Ramos (cell line): Measurements from ENCODE around the gene GHITM.
"Not testable (repeated sequence)": the region's sequence is repeated elsewhere in the genome, so short reads cannot be mapped to it uniquely, and the experiment has no call there.

Experiments
- in situ Hi-C: fragments of 300-500 bp; cut with MboI; formaldehyde crosslinking; loops from one replicate; pipeline ENCODE4 v1.14.3; 2022; ENCODE audit warnings: low sequenced_read_pairs; ENCODE audit not compliant: unreplicated experiment

GHITM gene, protein sequence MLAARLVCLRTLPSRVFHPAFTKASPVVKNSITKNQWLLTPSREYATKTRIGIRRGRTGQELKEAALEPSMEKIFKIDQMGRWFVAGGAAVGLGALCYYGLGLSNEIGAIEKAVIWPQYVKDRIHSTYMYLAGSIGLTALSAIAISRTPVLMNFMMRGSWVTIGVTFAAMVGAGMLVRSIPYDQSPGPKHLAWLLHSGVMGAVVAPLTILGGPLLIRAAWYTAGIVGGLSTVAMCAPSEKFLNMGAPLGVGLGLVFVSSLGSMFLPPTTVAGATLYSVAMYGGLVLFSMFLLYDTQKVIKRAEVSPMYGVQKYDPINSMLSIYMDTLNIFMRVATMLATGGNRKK

GRCh38 chr10:84139126-84140035 is at the start of gene GHITM:
GHITM (plus strand) TSS chr10:84139509; CDS start chr10:84141501, 1,992 bp downstream.
- in situ Hi-C loops = no loop called here

DNA sequence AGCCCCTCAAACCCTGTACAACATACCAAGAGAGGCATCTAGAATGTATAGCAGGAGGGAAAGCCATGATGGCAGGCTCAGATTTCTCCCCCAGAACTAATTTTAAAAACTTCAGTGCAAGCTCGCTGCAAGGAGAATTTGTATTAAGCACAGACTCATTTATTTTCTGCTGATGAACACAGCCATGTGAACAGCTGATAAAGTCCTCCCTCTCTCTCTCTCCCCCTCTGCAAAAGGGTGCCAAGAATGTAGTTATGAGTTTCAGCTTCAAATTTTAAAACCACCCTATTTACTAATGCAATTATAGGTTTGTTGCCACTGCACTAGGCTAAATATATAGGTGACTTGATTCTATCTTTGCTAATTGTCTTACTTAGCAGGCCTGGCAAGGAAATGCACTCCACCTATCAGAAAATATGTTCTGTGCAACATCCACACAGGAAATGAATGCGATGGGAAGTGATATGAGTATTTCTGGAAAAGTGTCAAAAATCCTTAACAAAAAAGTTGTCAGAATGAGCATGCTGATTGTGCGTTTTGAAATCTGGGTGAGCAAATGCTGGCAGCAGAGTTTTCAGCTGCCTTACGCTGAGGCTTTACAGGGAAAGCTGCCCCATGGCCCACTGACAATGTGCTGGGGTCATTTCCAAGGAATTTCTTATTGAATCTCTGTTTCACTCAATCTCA is 43.4 kb upstream of the GHITM start:
- in situ Hi-C loops = no loop called here

DNA sequence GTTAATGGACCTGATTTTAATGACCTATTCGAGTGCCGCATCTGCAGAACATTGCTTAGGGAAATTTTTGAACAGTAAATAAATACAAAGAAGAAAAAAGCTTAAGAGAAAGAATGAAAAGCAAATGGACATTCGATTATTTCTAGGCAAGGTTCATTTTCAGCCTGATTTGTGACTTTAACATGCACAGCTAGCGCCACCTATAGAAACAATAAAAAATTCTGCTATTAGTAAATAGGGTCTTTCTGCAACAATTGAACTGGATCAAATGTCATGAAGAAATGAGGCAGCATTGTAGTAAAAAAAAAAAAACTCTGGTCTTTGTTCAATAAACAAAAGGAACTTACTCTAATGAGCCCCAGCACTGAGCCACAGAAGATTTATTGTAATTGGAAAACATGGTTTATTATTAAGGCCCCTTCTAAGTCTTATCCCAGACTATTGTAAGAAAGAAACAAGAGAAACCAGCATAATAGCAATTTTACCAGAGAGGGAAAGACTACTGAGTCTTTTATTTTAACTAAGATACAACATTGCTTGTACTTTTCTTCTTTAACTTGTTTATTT is 41.4 kb upstream of the GHITM start:
- in situ Hi-C loops = no loop called here

GRCh38 chr10:84098667-84099066 is 40.6 kb upstream of the GHITM start:
- in situ Hi-C loops = no loop called here

GRCh38 chr10:84101042-84101441 is 38.3 kb upstream of the GHITM start:
- in situ Hi-C loops = no loop called here

GRCh38 chr10:84108797-84109196 is 30.5 kb upstream of the GHITM start:
- in situ Hi-C loops = no loop called here

DNA sequence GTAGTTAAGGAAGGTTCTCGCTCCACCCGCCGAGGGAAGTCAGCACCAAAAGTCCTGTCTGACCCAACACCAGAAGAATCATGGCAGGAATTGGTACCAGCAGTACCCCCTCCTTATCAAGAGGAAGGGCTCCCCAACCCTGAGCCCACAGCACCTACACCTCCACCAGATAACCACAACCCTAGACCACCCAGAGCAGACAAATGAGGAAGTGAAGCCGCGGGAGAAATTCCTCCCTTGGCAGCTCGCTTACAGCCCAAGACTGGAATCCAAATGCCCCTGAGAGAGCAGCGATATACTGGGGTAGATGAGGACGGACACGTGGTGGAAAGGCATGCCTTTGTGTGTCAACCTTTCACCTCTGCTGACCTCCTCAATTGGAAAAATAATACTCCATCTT is 29.5 kb upstream of the GHITM start:
- in situ Hi-C loops = not testable (repeated sequence)

DNA sequence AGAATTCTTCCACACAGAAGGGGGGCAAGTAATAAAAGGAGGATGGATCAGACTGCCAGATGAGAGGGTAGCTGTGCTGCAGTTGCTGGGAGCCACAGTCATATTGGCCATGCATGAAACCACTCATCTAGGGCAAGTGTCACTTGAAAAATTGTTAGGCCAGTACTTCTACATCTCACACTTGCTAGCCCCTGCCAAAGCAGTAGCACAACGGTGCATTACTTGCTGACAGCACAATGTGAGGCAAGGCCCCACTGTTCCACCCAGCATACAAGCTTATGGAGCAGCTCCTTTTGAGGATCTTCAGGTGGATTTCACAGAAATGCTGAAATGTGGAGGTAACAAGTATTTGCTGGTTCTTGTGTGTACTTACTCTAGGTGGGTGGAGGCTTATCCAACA is 25.8 kb upstream of the GHITM start:
- in situ Hi-C loops = not testable (repeated sequence)

DNA sequence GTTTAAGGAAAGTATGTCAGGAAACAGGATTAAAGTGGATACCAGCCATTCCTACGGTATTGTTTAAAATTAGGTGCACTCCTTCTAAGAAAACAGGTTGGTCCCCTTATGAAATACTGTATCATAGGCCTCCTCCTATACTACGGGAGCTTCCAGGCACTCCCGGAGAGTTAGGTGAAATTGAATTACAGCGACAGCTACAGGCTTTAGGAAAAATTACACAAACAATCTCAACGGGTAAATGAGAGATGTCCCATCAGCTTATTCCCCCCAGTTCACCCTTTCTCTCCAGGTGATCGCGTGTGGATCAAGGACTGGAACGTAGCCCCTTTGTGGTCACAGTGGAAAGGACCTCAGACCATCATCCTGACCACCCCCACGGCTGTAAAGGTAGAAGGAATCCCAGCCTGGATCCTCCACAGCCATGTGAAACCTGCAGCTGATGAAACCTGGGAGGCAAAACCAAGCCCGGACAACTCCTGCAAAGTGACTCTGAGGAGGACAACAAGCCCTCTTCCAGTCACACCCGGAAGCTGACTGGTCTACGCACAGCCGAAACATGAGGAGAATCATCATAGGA is 25.1 kb upstream of the GHITM start:
- in situ Hi-C loops = no loop called here

DNA sequence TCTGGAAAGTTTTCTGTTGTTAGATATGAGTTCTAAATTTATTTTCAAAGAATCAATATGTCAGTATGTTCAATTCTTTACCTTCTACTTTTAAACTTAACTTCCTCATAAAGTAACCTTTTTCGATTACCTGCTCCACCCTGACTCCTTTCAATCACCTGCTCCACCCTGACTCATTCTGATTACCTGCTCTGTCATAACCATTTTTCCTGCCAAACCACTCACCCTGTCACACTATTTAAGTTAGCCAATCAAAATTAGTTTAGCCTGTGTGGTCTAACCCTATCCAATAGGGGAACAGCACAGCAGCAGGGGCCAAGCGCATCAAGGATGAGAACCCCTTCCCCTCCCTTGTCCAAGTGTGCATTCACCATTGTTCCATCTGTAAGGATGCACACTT is 22.1 kb upstream of the GHITM start:
- in situ Hi-C loops = not testable (repeated sequence)

DNA sequence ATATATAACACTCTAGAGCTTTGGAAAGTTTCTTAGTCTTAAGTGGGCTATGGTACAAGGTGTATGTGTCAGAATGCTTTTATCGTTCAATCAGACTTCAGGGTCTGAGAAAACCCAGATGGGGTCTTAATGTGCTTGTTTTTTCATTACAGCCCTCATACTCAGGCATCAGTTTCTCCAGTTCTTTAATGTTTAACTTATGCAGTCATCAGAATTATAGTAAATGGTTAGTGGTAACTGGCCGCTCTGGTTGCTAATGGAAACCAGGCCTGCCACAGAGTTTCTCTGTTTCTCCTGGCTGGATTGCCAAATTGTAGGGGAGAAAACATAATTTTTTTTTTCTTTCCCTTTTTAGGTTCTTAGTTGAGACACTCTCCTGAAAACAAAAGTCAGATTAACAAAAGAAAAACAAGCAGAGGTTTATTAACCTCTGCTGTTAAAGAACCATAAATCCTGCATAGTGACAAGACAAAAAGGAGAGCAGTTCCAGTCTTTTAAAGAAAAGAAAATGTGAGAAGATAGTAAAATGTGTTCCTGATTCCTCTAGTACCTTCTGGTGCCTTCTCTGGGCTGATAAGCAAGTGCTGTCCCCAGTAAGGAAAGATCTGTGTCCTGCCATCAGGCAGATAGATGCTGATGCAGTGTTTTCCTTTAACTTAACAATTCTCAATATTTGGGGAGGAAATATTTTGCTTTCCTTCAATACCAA is 21.5 kb upstream of the GHITM start:
- in situ Hi-C loops = no loop called here

DNA sequence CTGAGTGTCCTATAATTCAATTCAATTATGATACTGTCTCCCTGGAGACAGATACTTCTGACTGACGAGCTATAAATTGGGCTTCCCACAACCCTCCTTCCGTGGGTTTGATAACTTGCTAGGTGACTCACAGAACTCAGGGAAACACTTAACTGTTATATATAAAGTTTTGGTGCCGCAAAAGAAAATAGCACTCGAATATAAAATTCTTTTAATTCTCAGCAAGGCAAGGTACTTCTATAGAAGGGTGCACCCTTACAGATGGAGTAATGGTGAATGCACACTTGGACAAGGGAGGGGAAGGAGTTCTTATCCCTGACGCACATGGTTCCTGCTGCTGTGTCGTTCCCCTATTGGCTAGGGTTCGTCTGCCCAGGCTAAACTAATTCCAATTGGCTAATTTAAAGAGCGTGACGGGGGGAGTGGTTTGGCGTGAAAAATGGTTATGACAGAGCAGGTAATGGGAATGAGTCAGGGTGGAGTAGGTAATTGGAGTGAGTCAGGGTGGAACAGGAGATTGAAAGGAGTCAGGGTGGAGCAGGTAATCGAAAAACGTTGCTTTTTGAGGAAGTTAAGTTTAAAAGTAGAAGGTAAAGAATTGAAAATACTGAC is 20.8 kb upstream of the GHITM start:
- in situ Hi-C loops = no loop called here

DNA sequence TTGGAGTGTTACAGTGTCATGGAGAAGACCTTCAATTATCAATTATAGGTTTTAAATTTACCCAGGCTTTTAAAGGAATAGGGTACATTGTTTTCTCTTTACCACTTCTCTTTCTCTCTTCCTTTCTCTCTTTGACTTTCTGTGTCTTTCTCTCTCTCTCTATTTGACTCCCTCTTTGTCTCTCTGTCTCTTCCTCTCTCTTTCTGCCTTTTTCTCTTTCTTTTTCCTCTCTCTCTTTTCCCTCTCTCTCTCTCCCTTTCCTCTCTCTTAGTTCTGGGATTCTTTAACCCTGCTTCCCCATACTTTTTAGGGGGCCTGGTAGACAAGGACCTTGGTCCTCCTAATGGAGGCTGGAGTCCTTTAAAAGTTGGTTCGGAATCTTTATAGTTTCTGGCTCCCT is 15.9 kb upstream of the GHITM start:
- in situ Hi-C loops = no loop called here

DNA sequence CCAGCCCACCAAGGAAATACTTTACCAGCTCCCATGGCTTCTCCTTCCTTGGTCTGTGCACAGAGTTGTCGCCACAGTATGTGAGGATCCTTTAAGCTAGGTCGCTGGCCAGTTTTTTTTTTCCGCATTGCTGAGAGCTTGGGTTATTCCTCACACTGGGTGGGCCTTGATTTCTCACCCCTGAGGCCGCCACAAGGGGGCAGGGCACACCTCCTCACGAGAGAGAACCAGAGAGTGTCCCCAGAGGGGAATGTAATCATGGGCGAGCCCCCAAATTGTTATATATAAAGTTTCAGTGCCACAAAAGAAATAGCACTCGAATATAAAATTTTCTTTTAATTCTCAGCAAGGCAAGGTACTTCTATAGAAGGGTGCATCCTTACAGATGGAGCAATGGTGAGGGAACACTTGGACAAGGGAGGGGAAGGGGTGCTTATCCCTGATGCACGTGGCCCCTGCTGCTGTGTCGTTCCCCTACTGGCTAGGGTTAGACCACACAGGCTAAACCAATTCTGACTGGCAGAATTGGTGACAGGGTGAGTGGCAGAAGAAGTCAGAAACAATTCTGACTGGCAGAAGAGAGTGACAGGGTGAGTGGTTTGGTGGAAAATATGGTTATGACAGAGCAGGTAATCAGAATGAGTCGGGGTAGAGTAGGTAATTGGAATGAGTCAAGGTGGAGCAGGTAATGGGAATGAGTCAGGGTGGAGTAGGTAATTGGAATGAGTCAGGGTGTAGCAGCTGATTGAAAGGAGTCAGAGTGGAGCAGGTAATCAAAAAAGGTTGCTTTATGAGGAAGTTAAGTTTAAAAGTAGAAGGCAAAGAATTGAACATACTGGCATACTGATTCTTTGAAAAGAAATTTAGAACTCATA is 13.2 kb upstream of the GHITM start:
- in situ Hi-C loops = not testable (repeated sequence)

DNA sequence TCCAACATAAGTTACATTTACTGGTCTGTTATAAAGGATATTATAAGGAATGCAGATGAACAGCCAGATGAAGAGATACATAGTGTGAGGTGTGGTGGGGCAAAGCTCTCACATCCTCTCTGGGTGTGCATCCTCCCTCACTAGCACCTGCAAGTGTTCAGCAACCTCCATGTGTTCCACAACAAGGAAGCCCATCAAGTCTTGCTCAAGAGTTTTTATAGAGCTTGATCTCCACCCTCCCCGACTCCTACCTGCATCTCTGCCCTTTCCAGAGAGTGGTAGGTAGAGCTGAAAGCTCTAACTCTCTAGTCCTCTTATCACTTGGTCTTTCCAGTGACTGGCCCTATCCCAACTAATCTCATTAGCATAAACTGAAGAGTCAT is 12.5 kb upstream of the GHITM start:
- in situ Hi-C loops = no loop called here

- in situ Hi-C loops = no loop called here
Observed at GRCh38 chr10:84135836-84136235, 3.5 kb upstream of the GHITM start.

DNA sequence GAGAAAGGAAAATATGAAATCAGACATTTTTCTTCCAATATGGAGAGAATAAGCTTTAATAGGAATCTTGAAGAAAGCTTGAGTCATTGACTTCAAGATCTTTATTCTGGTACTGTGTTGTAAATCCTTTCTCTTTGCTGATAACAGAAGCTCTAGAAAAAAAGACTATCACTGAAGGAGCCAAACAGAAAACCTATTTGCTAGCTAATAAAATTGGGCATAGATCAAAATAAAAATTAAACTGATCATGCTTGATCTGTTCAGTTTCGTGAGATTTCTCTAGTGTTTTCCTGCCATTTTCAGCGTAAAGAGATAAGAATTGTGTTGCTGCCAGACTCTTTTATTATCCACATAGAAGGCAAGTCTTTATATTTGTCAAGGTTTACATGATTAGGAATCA is 1.5 kb upstream of the GHITM start:
- in situ Hi-C loops = no loop called here

DNA sequence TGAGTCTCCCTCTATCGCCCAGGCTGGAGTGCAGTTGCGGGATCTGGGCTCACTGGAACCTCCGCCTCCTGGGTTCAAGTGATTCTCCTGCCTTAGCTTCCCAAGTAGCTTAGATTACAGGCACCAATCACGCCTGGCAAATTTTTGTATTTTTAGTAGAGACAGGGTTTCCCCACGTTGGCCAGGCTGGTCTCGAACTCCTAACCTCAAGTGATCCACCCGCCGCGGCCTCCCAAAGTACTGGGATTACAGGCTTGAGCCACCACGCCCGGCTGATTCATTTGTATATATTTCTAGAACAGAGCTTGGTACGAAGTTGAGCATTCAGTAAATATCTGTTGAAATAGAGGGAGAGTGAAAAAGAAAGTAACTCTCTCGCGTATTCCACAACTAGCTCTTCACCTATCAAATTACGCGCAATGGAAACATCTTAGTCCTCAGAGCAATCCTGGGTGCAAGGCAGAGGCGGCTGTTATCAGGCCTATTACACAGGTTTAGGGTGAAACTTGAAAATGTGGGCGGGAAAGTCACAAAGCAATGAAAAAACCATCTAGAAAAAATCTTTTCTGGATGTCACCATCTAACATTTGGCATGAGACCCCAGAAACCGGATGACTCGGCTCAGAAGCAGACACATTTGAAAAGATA is 707 bp upstream of the GHITM start:
- in situ Hi-C loops = no loop called here
